ENCODE results near the gene COL23A1. TPM values are rescaled to one million over a fixed set of nuclear protein-coding genes. Genes with fewer than 3 reads are reported as not detected.

COL23A1 gene
- total RNA-seq, 1 donor from 2014 or later = 75.2 TPM

DNA sequence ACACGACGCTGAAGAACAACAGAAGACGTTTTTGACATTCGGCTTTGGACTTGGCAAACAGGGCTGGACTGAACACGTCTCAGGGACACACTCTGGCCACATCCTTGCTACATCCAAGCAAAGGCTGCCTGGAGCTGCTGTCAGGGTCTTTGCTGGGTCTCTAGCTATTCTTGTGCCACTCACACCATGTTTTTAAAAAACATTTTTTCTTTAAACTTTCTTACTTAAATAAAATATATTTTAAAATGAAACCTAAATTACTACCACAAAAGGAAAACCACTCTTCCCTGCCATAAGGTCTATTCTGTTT lies 229.3 kb downstream of the COL23A1 start:
- Mint-ChIP-seq H3K27ac (ENCODE audit: unreplicated experiment) (no peak overlapping the region), H3K4me3 (ENCODE audit: unreplicated experiment) (no peak overlapping the region), H3K36me3 (ENCODE audit: low read depth, unreplicated experiment) (peaks cover 14% of the 10 kb centered on the region), H3K9me3 (ENCODE audit: unreplicated experiment) (no peaks in the 10 kb centered on the region), H3K27me3 (ENCODE audit: unreplicated experiment) (peaks cover 11% of the 10 kb centered on the region), H3K4me1 (ENCODE audit: unreplicated experiment) (peaks cover 54% of the 10 kb centered on the region)
- DNase-seq (ENCODE audit: low spot score) = no peak
- TF ChIP-seq, protein P1, sequence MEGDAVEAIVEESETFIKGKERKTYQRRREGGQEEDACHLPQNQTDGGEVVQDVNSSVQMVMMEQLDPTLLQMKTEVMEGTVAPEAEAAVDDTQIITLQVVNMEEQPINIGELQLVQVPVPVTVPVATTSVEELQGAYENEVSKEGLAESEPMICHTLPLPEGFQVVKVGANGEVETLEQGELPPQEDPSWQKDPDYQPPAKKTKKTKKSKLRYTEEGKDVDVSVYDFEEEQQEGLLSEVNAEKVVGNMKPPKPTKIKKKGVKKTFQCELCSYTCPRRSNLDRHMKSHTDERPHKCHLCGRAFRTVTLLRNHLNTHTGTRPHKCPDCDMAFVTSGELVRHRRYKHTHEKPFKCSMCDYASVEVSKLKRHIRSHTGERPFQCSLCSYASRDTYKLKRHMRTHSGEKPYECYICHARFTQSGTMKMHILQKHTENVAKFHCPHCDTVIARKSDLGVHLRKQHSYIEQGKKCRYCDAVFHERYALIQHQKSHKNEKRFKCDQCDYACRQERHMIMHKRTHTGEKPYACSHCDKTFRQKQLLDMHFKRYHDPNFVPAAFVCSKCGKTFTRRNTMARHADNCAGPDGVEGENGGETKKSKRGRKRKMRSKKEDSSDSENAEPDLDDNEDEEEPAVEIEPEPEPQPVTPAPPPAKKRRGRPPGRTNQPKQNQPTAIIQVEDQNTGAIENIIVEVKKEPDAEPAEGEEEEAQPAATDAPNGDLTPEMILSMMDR (IDR thresholded peaks at IDR 0.05; ENCODE audit: unreplicated experiment) = no peak

DNA sequence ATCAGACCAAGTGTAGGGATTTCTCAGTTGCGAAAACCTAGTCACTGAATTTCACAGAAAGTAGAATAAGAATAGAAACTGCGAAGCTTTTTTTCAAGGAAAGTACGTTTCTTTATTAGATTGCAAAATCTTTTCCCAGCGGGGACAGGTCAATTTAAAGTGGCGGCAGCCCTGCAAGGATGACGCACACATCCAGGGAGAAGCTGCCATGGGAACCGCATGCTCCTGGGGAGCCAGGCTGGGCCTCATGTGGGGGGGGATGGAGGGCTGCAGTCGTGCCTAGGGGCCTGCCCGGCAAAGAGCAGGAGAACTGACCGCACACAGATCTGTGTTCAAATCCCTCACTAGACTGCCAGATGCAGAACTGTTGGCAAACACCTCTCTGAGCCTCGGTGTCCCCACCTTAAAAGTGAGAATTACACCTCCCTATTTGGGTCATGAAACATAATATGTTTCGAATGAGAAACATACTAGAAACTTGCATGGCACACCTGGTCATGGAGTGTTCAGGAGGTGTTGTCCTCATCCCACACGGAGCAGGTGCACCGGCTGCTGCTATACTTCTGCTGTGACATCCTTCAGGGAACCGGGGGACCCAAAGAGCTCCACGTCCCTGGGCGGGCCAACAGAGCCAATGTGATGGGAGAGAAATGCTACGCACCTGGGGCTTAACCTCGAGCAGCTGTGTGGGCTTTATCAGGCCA lies 229.8 kb downstream of the COL23A1 start:
- TF ChIP-seq, protein P1 (IDR thresholded peaks at IDR 0.05; ENCODE audit: unreplicated experiment) = no peak
- DNase-seq (ENCODE audit: low spot score) = no peak
- Mint-ChIP-seq H3K36me3 (ENCODE audit: low read depth, unreplicated experiment) (peaks cover 17% of the 10 kb centered on the region), H3K27ac (ENCODE audit: unreplicated experiment) (no peak overlapping the region), H3K27me3 (ENCODE audit: unreplicated experiment) (peaks cover 7% of the 10 kb centered on the region), H3K4me3 (ENCODE audit: unreplicated experiment) (no peak overlapping the region), H3K9me3 (ENCODE audit: unreplicated experiment) (no peaks in the 10 kb centered on the region), H3K4me1 (ENCODE audit: unreplicated experiment) (peaks cover 57% of the 10 kb centered on the region)

DNA sequence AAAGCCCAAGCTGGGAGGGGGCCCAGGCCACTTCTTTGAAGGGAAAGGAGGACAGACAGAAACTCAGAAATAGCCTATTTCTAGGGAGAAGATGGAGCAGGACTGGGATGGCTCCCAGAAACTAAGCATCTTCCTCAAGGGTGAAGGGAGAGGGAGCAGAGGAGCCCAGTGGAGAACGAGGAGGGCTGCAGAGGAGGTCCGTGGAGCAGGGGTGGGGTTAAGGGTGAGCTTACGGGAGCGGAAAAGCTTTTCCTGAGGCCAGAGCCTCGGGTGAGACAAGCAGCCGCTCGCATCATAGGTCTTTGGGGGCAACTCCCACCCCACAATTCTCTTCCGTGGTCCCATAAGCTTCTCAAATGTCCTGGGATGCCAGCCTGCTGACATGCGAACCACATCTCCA lies 230.5 kb downstream of the COL23A1 start:
- Mint-ChIP-seq H3K9me3 (ENCODE audit: unreplicated experiment) (no peaks in the 10 kb centered on the region), H3K36me3 (ENCODE audit: low read depth, unreplicated experiment) (peaks cover 17% of the 10 kb centered on the region), H3K27me3 (ENCODE audit: unreplicated experiment) (peaks cover 1% of the 10 kb centered on the region), H3K4me3 (ENCODE audit: unreplicated experiment) (no peak overlapping the region), H3K4me1 (ENCODE audit: unreplicated experiment) (peaks cover 51% of the 10 kb centered on the region), H3K27ac (ENCODE audit: unreplicated experiment) (no peak overlapping the region)
- DNase-seq (ENCODE audit: low spot score) = no peak
- TF ChIP-seq, protein P1 (IDR thresholded peaks at IDR 0.05; ENCODE audit: unreplicated experiment) = no peak

DNA sequence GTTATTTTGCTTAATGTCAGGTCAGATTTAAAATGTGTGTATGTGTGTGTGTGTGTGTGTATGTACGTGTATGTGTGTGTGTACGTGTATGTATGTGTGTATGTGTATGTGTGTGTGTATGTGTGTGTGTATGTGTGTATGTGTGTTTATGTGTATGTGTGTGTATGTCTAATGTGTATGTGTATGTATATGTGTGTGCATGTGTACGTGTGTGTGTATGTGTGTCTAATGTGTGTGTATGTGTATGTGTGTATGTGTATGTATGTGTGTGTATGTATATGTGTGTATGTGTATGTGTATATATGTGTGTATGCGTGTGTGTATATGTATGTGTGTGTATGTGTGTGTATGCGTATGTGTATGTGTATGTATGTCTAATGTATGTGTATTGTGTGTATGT lies 232.5 kb downstream of the COL23A1 start:
- TF ChIP-seq, protein P1 (IDR thresholded peaks at IDR 0.05; ENCODE audit: unreplicated experiment) = no peak
- Mint-ChIP-seq H3K36me3 (ENCODE audit: low read depth, unreplicated experiment) (peaks cover 5% of the 10 kb centered on the region), H3K4me3 (ENCODE audit: unreplicated experiment) (peak overlapping the region; percentile 34), H3K9me3 (ENCODE audit: unreplicated experiment) (no peaks in the 10 kb centered on the region), H3K4me1 (ENCODE audit: unreplicated experiment) (peaks cover 34% of the 10 kb centered on the region), H3K27me3 (ENCODE audit: unreplicated experiment) (peaks cover 1% of the 10 kb centered on the region), H3K27ac (ENCODE audit: unreplicated experiment) (no peak overlapping the region)
- no peak for DNase-seq (ENCODE audit: low spot score)

DNA sequence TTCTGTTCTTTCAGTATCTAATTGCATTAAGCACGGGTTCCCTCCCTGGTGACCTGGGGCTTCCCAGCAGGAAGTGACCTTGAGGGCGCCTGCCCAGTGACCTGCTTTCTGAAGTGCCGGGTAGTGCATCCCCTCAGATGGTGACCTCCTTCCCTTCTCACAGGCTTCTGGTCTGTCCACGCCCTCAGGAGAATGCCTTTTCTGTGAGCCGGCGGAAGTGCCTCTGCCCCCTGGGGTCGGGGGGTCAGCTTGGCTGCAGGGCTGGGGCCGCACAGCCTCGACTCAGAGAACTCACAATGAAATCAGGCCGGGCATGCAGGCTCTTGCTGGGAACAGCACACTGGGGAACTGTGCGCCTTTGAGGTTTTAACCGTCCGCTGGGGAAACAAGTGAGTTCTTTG lies 233.1 kb downstream of the COL23A1 start:
- TF ChIP-seq, protein P1 (IDR thresholded peaks at IDR 0.05; ENCODE audit: unreplicated experiment) = no peak
- Mint-ChIP-seq H3K36me3 (ENCODE audit: low read depth, unreplicated experiment) (peaks cover 5% of the 10 kb centered on the region), H3K4me1 (ENCODE audit: unreplicated experiment) (peaks cover 31% of the 10 kb centered on the region), H3K27ac (ENCODE audit: unreplicated experiment) (no peak overlapping the region), H3K4me3 (ENCODE audit: unreplicated experiment) (peak overlapping the region; percentile 34), H3K9me3 (ENCODE audit: unreplicated experiment) (no peaks in the 10 kb centered on the region), H3K27me3 (ENCODE audit: unreplicated experiment) (peaks cover 1% of the 10 kb centered on the region)
- peak; percentile 28 for DNase-seq (ENCODE audit: low spot score)
